HUES6 (cell line): ENCODE measurements around the gene KLHL30.
A peak's percentile ranks its signal among the peaks of the same experiment; 100 is the strongest.

Source experiments
- H3K27ac ChIP-seq: 2 replicates; pipeline ENCODE4 v1.7.0; 2013; ENCODE audit warnings: low read depth, mild to moderate bottlenecking, low read length, inconsistent platforms
- H3K27me3 ChIP-seq: 2 replicates; pipeline ENCODE4 v1.6.1; 2013; ENCODE audit warnings: low read length; ENCODE audit not compliant: control insufficient read depth, insufficient read depth
- H3K36me3 ChIP-seq: 2 replicates; pipeline ENCODE4 v1.6.1; 2013; ENCODE audit warnings: low read length; ENCODE audit not compliant: control insufficient read depth, insufficient read depth
- H3K4me1 ChIP-seq: 2 replicates; pipeline ENCODE4 v1.6.1; 2013; ENCODE audit warnings: low read length; ENCODE audit not compliant: control insufficient read depth, insufficient read depth
- H3K4me3 ChIP-seq: 2 replicates; pipeline ENCODE4 v1.5.1; 2013; ENCODE audit warnings: low read depth, low read length
- H3K9ac ChIP-seq: one replicate; pipeline ENCODE4 v1.6.1; 2013; ENCODE audit warnings: mild to moderate bottlenecking, low read length
- H3K9me3 ChIP-seq: 2 replicates; pipeline ENCODE4 v1.6.1; 2013; ENCODE audit warnings: low read depth, low read length; ENCODE audit not compliant: control insufficient read depth, insufficient read depth

The KLHL30 gene

DNA sequence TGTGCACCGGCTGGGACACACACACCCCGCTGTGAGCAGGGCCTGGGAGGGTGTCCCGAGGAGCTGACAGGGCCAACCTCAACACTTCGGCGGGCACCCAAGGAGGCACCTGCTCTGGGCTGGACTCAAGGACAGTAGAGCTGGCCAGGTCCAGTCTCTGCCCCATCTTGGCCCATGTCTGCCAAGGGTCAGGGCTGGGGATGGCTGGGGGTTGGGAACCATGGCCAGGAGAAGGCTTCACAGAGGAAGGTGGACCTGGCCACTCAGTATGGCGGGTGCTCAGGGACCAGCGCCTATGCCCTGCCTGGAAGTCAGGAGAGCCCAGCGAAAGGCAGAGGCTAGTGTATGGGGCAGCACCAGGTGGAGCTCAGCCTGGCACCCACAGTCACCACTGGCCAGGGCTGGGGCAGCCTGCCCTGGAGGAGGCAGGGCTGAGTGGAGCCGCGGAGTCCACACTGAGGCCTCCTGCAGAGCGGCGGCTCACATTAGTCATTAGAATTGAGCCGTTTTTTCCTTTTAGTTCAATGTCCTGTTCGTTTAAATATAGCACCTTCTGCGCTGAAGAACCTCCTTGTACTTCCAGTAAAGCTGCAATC is 24.5 kb downstream of the KLHL30 start:
- Histone ChIP-seq H3K4me1 (peaks cover 9% of the 10 kb centered on the region), H3K27ac (no peak overlapping the region), H3K9ac (no peak overlapping the region), H3K4me3 (peak overlapping the region; percentile 56), H3K9me3 (no peaks in the 10 kb centered on the region), H3K36me3 (peaks cover 1% of the 10 kb centered on the region; the same call in 1 of the 2 replicates), H3K27me3 (peaks cover 75% of the 10 kb centered on the region)

DNA sequence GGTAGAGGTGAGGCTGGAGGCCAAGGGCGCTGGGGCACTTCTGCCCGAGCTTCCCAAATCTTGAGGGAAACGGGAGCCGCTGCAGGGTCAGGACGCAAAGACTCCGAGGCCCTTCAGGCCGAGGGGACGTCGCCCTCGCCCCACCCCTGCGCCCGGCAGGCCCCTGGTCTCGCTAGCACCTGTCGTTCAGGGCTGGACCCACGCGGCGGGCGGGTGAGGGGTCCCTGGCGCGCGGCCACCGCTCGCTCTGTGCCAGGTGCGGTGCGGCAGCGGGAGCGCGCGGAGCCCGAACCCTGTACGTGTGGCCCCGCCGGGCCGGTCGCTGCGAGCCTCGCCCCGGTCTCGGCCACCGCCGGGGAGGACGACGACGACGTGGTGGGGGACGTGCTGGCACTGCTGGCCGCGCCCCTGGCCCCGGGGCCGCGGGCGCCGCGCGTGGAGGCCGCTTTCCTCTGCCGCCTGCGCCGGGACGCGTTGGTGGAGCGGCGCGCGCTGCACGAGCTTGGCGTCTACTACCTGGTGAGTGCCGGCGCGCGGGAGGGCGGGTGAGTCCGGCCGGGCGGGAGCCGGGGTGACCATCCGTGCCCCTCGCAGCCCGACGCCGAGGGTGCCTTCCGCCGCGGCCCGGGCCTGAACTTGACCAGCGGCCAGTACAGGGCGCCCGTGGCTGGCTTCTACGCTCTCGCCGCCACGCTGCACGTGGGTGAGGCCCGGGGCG is 25.2 kb downstream of the KLHL30 start:
- peaks cover 69% of the 10 kb centered on the region for H3K27me3 ChIP-seq
- H3K27ac ChIP-seq = no peak overlapping the region
- H3K4me1 ChIP-seq = peaks cover 9% of the 10 kb centered on the region
- H3K36me3 ChIP-seq = peaks cover 7% of the 10 kb centered on the region; the same call in 1 of the 2 replicates
- peak overlapping the region; percentile 24 for H3K9ac ChIP-seq
- H3K4me3 ChIP-seq = peak overlapping the region; percentile 56
- H3K9me3 ChIP-seq = no peaks in the 10 kb centered on the region

DNA sequence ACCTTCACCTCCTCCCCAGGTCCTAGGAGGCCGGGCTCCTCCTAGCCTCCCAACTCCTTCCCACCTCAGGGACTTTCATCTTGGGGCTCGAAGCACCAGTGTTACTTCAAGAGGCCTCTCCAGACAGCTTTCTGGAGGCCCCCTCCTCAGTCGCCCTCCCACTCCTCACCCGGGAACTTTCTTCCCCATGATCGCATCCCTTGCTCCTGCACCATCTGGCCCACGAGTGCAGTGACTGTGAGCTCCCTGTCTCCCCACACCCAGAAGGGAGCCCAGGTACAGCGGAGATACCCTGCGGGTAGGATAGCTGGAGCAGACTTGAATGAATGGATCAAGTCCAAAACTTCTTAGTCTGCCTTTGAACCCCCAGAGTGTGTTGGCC is 26.4 kb downstream of the KLHL30 start:
- Histone ChIP-seq H3K27me3 (peaks cover 60% of the 10 kb centered on the region), H3K36me3 (peaks cover 16% of the 10 kb centered on the region), H3K4me1 (peaks cover 2% of the 10 kb centered on the region; the same call in 1 of the 2 replicates), H3K9me3 (no peaks in the 10 kb centered on the region), H3K9ac (no peak overlapping the region), H3K4me3 (no peak overlapping the region), H3K27ac (no peak overlapping the region)

DNA sequence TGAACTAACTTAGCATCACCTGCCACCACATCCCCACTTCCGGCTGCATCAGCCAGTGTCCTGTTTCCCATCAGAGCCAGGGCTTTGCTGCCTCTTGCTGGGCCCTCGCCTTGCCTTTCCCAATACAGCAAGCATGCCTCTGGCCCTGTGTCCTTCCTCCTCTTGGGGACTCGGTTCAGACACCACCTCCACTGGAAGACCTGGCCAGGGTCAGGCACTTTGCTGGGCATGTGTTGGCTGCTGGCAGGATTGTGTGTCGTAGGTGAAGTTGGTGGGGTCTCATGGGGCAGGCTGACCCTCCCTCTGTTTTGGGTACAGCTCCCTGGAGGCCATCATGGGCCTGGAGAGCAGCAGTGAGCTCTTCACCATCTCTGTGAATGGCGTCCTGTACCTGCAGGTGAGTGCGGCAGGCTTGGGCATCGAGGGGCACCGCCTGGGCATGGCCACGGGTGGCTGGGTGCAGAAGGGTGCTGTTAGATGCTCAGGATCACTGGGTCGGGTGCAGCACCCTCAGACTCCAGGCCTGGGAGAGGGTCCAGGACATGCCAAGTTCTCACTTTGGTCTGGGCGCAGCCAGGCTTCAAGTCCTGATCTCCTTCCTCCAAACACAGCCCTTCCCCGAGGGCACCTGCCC is 26.9 kb downstream of the KLHL30 start:
- H3K4me1 ChIP-seq = no peaks in the 10 kb centered on the region; the same call in 1 of the 2 replicates
- H3K27ac ChIP-seq = no peak overlapping the region
- H3K9me3 ChIP-seq = no peaks in the 10 kb centered on the region
- no peak overlapping the region for H3K9ac ChIP-seq
- H3K4me3 ChIP-seq = no peak overlapping the region
- H3K27me3 ChIP-seq = peaks cover 55% of the 10 kb centered on the region
- H3K36me3 ChIP-seq = peaks cover 21% of the 10 kb centered on the region

DNA sequence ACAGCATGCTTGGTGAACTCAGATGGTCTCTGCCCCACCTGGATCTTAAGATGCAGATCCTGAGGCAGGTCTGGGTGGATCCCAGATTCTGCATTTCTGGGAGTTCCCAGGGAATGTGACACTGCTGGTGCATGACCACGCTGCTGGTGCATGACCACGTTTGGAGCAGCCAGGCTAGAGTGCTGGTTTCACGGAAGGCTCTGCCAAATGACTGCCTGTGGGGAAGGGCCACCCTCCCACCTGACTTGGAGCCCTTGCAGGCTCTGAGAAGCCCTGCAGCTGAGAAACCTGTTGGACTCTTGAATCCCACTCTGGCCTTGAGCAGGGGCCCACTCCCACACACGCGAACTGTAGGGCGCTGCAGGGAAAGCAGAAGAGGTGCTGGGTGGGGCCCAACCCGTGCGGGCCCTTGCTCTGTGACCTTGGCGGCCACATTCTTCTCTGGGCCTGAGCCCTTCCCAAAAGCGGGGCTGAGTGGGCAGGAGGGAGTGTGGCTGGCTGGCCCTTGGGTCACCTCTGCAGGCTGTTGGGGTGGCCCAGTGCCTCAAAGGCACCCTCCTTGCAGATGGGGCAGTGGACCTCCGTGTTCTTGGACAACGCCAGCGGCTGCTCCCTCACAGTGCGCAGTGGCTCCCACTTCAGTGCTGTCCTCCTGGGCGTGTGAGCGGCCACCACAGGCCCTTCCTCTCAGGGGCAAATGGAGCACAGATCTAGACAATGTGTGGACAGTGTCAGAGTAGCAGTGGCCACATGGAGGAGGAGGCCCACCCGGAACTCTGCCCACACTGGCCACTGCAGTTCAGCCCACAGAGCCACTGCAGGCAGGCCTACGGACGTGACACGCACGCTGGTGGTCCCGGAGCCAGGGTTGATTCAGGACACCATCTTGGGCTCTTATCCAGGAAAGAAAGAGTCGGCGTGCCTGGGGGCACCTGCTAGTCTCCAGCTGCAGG is 28.2 kb downstream of the KLHL30 start:
- no peak overlapping the region for H3K9ac ChIP-seq
- H3K27me3 ChIP-seq = peaks cover 42% of the 10 kb centered on the region
- no peaks in the 10 kb centered on the region for H3K4me1 ChIP-seq
- no peak overlapping the region for H3K27ac ChIP-seq
- no peak overlapping the region for H3K4me3 ChIP-seq
- H3K36me3 ChIP-seq = peaks cover 29% of the 10 kb centered on the region
- no peaks in the 10 kb centered on the region for H3K9me3 ChIP-seq

DNA sequence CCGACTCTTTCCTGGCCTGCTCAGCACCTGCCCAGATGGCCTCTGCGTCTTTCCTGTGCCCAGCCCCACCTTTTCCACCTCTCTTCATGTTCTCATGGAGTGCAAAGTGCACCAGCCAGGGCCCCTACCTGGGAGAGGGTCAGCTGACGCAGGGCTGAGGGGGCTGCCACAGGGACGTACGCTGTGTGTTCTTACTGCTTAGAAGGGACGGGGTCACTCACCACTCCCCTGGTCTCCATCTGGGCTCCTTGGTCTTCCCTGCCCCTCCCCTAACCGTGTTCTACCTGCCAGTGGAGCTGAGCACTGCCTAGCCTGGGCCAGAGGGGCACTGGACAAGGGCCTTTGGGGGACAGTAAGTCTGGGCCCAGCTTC is 28.9 kb downstream of the KLHL30 start:
- Histone ChIP-seq H3K9me3 (no peaks in the 10 kb centered on the region), H3K27ac (no peak overlapping the region), H3K4me3 (no peak overlapping the region), H3K9ac (no peak overlapping the region), H3K36me3 (peaks cover 34% of the 10 kb centered on the region), H3K4me1 (no peaks in the 10 kb centered on the region), H3K27me3 (peaks cover 35% of the 10 kb centered on the region)

DNA sequence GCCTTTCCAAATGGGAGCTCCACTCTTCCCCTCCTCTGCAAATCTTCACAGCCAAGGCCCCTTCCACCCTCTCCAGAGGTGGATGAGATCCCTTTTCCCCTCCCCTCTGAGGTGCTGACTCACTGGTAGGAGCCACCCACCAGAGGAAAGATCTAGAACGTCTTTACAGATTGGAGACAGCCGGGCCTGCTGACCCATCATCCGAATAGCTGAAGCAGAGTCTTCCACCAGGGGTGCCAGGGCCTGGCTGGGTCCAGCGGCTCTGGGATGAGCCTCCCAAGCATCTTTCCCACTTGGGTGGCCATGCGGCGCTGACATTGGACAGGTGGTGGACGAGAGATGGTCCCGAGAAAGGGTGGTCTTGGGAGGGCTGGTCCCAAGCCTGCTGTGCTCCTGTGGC is 29.3 kb downstream of the KLHL30 start:
- H3K4me1 ChIP-seq = no peaks in the 10 kb centered on the region
- H3K4me3 ChIP-seq = no peak overlapping the region
- peaks cover 38% of the 10 kb centered on the region for H3K36me3 ChIP-seq
- no peak overlapping the region for H3K9ac ChIP-seq
- no peak overlapping the region for H3K27ac ChIP-seq
- peaks cover 31% of the 10 kb centered on the region for H3K27me3 ChIP-seq
- H3K9me3 ChIP-seq = no peaks in the 10 kb centered on the region

DNA sequence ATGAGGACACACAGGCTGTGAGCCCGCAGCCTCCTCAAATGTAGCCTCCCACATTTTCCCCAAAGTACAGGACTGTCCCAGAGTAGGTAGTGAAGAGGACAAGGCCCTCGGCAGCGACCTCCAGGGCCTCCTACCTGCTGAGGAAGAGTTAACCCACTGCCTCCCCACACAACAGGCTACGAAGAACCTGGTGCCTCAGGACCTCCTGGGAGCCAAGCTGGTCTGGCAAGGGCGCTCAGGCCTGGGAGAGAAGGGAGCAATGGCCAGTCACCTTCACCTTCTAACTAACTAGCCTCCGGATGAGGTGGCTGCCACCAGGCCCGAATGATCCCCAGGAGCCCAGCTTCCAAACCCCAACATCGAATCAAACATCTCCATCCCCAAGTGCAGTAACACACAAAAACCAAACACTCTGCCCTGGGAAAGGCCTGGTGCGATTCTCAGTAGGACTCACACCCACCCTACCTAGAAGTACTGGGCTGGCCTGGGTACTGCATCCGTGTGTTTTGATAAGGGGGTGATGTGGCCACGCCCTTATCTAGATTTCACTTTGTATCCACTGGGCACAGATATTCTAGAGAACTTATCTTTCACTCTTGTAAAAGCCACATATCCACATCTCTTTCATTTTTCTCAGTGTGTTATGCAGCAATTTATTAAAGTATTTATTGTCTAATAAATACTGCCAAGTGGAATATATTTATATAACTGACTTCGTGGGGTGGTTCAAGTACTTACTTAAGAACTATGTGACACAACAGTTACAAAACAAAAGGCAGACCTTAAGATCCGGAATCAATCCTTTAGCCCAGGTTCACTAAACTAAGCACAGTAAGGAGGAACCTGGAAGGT is 30.0 kb downstream of the KLHL30 start:
- no peak overlapping the region for H3K4me3 ChIP-seq
- H3K9me3 ChIP-seq = no peaks in the 10 kb centered on the region
- no peak overlapping the region for H3K9ac ChIP-seq
- peaks cover 45% of the 10 kb centered on the region for H3K36me3 ChIP-seq
- peaks cover 25% of the 10 kb centered on the region for H3K27me3 ChIP-seq
- H3K4me1 ChIP-seq = no peaks in the 10 kb centered on the region
- no peak overlapping the region for H3K27ac ChIP-seq

DNA sequence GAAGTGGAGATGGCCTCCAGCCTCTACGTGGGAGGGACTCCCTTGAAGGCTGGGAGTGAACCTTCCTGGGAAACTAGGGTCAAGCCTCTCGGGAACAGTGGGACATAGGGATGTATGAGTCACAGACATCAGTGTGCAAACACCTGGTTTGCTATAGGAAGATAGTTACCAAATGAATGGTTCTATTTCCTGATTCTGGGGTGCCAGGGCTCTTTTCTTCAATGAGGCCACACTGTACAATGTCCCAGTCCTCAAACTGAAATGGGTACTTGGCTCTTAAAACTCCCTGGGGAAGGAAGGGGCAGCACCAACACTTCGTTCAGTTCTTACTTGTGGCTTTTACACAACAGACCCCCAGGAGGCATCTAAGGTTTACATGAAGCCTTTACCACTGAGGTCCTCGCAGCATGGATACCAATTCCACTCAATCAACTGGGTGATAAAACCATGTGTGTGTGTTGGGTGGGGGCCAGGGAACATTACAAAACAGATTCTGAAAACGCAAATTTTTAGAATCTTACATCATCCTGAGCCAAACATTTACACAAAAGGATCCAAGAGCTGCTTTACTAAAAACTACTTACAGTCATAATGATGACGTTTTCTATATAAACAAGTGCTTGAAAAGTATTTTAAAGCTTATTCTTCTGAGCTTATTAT is 30.7 kb downstream of the KLHL30 start:
- H3K27ac ChIP-seq = no peak overlapping the region
- peaks cover 17% of the 10 kb centered on the region for H3K27me3 ChIP-seq
- H3K9ac ChIP-seq = no peak overlapping the region
- H3K4me3 ChIP-seq = no peak overlapping the region
- H3K9me3 ChIP-seq = no peaks in the 10 kb centered on the region
- H3K36me3 ChIP-seq = peaks cover 52% of the 10 kb centered on the region
- H3K4me1 ChIP-seq = no peaks in the 10 kb centered on the region
